HG03066 (cell line): ENCODE results near the gene ABLIM2.
"Not testable (repeated sequence)": the region's sequence is repeated elsewhere in the genome, so short reads cannot be mapped to it uniquely, and the experiment has no call there.

Experiments
- ATAC-seq: cut with Tn5 transposase; IDR thresholded peaks from one replicate; pipeline ENCODE4 v1.9.1; 2021; ENCODE audit warnings: low read depth; ENCODE audit not compliant: unreplicated experiment

ABLIM2 gene

GRCh38 chr4:7929118-7929951, 229.3 kb downstream of the ABLIM2 start:
- no peak for ATAC-seq

- no peak for ATAC-seq
Observed at GRCh38 chr4:7928711-7929110, 229.9 kb downstream of the ABLIM2 start.

DNA sequence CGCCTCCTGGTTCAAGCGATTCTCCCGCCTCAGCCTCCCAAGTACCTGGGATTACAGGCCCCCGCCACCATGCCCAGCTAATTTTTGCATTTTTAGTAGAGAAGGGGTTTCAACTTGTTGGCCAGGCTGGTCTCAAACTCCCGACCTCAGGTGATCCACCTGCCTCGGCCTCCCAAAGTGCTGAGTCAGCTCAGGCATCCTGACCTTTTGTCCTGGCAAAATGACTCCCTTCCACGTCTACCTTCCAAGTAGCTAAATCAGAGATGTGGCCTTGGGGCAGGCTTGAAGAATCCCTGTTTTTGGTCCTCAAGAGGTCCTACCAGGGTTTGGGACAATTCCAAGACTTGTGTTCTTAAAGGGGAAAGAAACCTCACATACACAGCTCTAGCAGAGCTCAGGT, 231.8 kb downstream of the ABLIM2 start:
- no peak for ATAC-seq

DNA sequence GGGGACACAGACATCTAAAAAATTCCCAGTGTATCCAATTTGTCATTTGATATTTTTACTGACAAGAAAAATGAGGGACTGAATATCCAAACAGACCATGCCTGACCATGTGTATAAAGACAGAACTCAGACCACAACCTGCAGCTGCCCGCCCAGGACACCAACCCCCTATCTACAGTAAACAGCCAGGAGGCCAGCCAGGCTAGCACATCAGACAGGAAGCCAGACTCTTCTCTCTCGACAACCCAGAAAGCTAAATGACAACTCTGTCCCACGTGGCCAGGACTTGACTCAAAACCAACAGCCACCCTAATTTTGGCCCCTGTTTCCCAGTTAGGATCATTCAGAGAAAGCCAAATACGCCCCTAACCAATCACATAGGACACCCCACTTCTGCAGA, 234.0 kb downstream of the ABLIM2 start:
- ATAC-seq, result no peak

GRCh38 chr4:7924163-7924562, 234.4 kb downstream of the ABLIM2 start:
- no peak for ATAC-seq

DNA sequence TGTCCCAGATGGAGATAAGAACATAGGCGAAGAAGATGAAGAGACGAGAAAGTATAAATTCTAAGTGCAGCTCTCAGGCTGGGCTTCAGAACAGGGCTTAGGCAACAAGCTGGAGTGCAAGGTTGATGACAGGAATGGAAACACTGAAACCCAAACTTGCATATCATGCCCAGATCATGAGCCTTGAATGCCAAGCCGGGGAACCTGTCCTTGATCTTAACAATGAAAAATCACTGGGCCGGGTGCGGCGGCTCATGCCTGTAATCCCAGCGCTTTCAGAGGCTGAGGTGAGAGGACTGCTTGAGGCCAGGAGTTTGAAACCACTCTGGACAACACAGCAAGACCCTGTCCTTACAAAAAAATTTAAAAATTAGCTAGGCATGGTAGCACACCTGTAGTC, 236.1 kb downstream of the ABLIM2 start:
- no peak for ATAC-seq

DNA sequence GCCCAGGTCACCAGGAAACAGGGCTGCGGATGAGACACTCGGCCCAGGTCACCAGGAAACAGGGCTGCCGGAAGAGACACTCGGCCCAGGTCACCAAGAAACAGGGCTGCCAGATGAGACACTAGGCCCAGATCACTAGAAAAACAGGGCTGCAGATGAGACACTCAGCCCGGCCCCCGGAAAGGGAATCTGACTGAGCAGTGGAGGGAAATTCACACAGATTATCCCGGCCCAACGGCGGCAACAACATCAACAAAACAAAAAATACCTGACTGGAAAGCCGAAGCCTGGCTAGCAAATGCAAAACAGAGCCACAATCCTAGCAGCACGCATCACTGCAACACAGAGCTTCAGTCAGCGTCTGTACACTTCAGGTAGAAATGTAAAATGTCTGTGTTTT, 239.6 kb downstream of the ABLIM2 start:
- ATAC-seq, result no peak

- not testable (repeated sequence) for ATAC-seq
Observed at GRCh38 chr4:7918187-7918586, 240.4 kb downstream of the ABLIM2 start.

DNA sequence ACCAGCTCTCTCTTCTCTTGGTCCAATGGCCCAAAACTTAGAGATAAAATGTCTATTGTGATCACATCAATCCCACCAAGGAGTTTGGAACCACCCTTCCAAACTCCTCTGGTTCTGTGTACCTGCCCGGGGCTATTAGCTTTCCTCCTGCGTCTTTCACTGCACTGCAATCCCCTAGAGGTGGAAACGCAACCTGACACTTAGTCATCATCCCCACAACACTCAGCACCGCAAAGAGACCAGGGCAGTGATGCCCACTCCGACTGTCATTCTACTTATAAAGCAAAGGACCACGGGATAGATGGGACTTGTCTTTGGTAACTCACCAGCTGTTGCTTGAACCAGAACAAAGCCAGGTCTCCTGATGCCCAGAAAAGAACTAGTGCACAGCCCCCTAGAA, 240.9 kb downstream of the ABLIM2 start:
- no peak for ATAC-seq

- no peak for ATAC-seq
Observed at GRCh38 chr4:7915875-7916242, 242.8 kb downstream of the ABLIM2 start.
